ENCODE measurements around the gene NUDC. TPM values are rescaled to one million over a fixed set of nuclear protein-coding genes. Genes with fewer than 3 reads are reported as not detected.

Gene NUDC
- total and polyA plus RNA-seq, 2 of the 13 experiments (the other 11 are each of a cell fraction or from before 2014, with no cell fraction given): 34.7 to 104 TPM

- TF ChIP-seq ZBED4 (CRISPR knock-in tag; IDR thresholded peaks at IDR 0.05; ENCODE audit: borderline replicate concordance): no peak; the same call in 1 of the 2 replicates
- TF ChIP-seq ZNF713 (CRISPR knock-in tag; IDR thresholded peaks at IDR 0.05): peak; percentile 93; the same call in 1 of the 2 replicates
- TF ChIP-seq ZNF850 (CRISPR knock-in tag; conservative IDR thresholded peaks at IDR 0.05): no peak
- peak; percentile 94 for TF ChIP-seq ARID5B (CRISPR knock-in tag; IDR thresholded peaks at IDR 0.05)
- TF ChIP-seq ONECUT2 (CRISPR knock-in tag; IDR thresholded peaks at IDR 0.05): no peak
- no peak for TF ChIP-seq CEBPZ (IDR thresholded peaks at IDR 0.05; ENCODE audit: low read length)
- peak; percentile 87 for TF ChIP-seq RCOR2 (CRISPR knock-in tag; IDR thresholded peaks at IDR 0.05)
- TF ChIP-seq MYC (CRISPR knock-in tag; IDR thresholded peaks at IDR 0.05; ENCODE audit: borderline replicate concordance): peak; percentile 66
- TF ChIP-seq TAF1 (CRISPR knock-in tag; IDR thresholded peaks at IDR 0.05): 0 out of 2 replicates have a peak, but pooled peaks have one; percentile 41
- TF ChIP-seq RAD21 (CRISPR knock-in tag; IDR thresholded peaks at IDR 0.05): no peak; the same call in 1 of the 2 replicates
- TF ChIP-seq HMGXB4 (CRISPR knock-in tag; IDR thresholded peaks at IDR 0.05; ENCODE audit: borderline replicate concordance in 1 of 2, low read depth in 1 of 2): peak; percentile 42 to 53; a peak in 1 of 4 replicates
Measured at GRCh38 chr1:26938004-26938658, 16.6 kb downstream of the NUDC start (continued).

All from HepG2 (cell line).